Heart left ventricle (tissue), 13 donors: ENCODE data around the gene TERT.

ENCODE experiments used
- POLR2A ChIP-seq, 2 donors: fragments of 450-650 bp; IDR thresholded peaks; one replicate each; pipeline ENCODE4 v1.6.1; 2017; ENCODE audit warnings: antibody characterized with exemption in 2 of 2, mild to moderate bottlenecking in 2 of 2, moderate library complexity in 2 of 2
- TF ChIP-seq, protein P1 (sequence below), 12 donors: fragments of 200-600 bp; sonication (generic) in 4 of 12; IDR thresholded peaks; one replicate each; pipeline versions ENCODE4 v1.5.0 to v1.8.0; 2018 to 2022; ENCODE audit warnings: antibody characterized with exemption in 12 of 12, mild to moderate bottlenecking in 5 of 12
- donor health status: ischemic (EF 13 %, LVEDD 7.1; RV severe dilation, severe dysfunction).
- donor health status: DM: no; HTN: yes; CAD: no.
- donor health status: DM: no; HTN: no; CAD: no.
- donor health status: ischemic (EF 25% LVEDD 6.9; RV normal size, moderate dysfunction).
- donor health status: ischemic (EF 25% LVEDD 5.7; RV mildly dilated, moderate dysfunction).
- donor health status: ischemic (EF 35%, LVEDD 5.7; RV mildly dilated, moderate dysfunction).
- donor health status: nonischemic (EF 11% LVEDD 7.7; RV severe dilation, severe dysfunction).
- donor health status: DM: yes; HTN: yes; CAD: no.
- donor health status: PGD.
- donor health status: ischemic (EF 29% LVEDD 5.4; RV normal size, mild dysfunction).
- donor health status: nonischemic (EF 23%, LVEDD 6.1; RV moderate dilation, normal function).

DNA sequence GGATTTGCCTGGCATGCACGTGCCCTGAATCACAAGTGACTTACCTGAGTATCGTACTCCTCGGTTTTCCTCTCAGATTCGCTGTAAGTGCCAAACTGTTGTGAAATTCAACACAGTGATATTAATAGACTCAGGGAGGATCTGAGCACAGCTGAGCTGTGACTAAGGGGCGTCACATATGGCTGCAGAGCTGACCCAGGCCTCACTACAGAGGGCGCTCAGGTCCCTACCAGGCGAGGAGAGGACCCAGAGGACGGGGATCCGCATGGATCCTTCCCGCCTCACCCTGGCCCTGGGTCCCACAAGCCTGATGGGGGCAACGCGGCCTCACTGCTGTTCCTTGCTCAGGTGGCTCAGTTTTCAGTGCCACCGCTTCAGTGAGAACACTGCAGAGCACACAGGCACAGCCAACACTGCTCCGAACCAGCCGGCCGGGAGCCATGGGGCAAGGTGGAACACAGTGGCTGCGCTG is 29.9 kb upstream of the TERT start:
- TF ChIP-seq, protein P1, sequence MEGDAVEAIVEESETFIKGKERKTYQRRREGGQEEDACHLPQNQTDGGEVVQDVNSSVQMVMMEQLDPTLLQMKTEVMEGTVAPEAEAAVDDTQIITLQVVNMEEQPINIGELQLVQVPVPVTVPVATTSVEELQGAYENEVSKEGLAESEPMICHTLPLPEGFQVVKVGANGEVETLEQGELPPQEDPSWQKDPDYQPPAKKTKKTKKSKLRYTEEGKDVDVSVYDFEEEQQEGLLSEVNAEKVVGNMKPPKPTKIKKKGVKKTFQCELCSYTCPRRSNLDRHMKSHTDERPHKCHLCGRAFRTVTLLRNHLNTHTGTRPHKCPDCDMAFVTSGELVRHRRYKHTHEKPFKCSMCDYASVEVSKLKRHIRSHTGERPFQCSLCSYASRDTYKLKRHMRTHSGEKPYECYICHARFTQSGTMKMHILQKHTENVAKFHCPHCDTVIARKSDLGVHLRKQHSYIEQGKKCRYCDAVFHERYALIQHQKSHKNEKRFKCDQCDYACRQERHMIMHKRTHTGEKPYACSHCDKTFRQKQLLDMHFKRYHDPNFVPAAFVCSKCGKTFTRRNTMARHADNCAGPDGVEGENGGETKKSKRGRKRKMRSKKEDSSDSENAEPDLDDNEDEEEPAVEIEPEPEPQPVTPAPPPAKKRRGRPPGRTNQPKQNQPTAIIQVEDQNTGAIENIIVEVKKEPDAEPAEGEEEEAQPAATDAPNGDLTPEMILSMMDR (IDR thresholded peaks at IDR 0.05) = no peak
- TF ChIP-seq POLR2A (IDR thresholded peaks at IDR 0.05) = no peak
